K562 (cell line): ENCODE results near the gene PFKFB2. TPM values are rescaled to one million over a fixed set of nuclear protein-coding genes. Genes with fewer than 3 reads are reported as not detected.

Experiments
- ATAC-seq: fragments of 200-7000 bp; cut with Tn5 transposase; 3 replicates; pipeline ENCODE4 v1.9.1; 2020; ENCODE audit warnings: moderate library complexity
- BruUV-seq: library from RNA; stranded (reverse); fragments of 400-500 nt; replicated peaks from 2 replicates; lab custom pipeline; 2021; lab: Mats Ljungman, UMichigan
- CTCF ChIA-PET: fragments of 300-600 bp; formaldehyde crosslinking; extraction: SDS; loops from one replicate; lab custom pipeline; 2021; ENCODE audit warnings: low intra/inter-chr PET ratio; lab: Yijun Ruan, JAX
- POLR2A ChIA-PET: fragments of 300-600, 350-650 bp; sonication (Branson Sonifier 250); formaldehyde crosslinking; extraction: SDS; loops from one replicate; lab custom pipeline; 2021; ENCODE audit warnings: antibody characterized with exemption, inconsistent platforms; lab: Yijun Ruan, JAX
- DNase-seq, 4 experiments: peaks; one replicate each; pipeline versions ENCODE4 v3.0.0 to v3.0.0-alpha.2; 2011 to 2018; ENCODE audit warnings: low spot score in 3 of 4, mixed read lengths in 3 of 4; ENCODE audit errors: extremely low read depth in 1 of 4
- FAIRE-seq: peaks from 2 replicates; lab custom pipeline; 2011; peaks lifted over from hg19 to GRCh38; lab: Jason Lieb, UNC
- H2AFZ ChIP-seq: 2 replicates; pipeline ENCODE4 v1.6.0; 2011; ENCODE audit warnings: low read depth, low read length, control low read depth, inconsistent platforms
- H3K27ac ChIP-seq: fragments of 200-600 bp; 3 replicates; pipeline ENCODE4 v1.8.0; 2011; ENCODE audit warnings: low read depth, mild to moderate bottlenecking, control low read depth, inconsistent platforms, low read length, moderate library complexity, mixed read lengths; ENCODE audit errors: extremely low read depth
- H3K27me3 ChIP-seq, 2 experiments: fragments of 300-600 bp in 1 of 2; 2 replicates in 1 of 2; 3 replicates in 1 of 2; pipeline versions ENCODE4 v1.6.0 to v1.8.0; 2011; ENCODE audit warnings: inconsistent platforms in 2 of 2, low read length in 2 of 2, mild to moderate bottlenecking in 1 of 2, mixed read lengths in 1 of 2, moderate library complexity in 1 of 2; ENCODE audit not compliant: control insufficient read depth in 2 of 2, insufficient read depth in 2 of 2
- H3K36me3 ChIP-seq: fragments of 300-600 bp; 3 replicates; pipeline ENCODE4 v1.8.0; 2011; ENCODE audit warnings: mild to moderate bottlenecking, low read length, inconsistent platforms; ENCODE audit not compliant: control insufficient read depth, insufficient read depth
- H3K4me1 ChIP-seq, 2 experiments: fragments of 200-600 bp in 1 of 2; replicated peaks in 1 of 2; 2 replicates in 1 of 2; 3 replicates in 1 of 2; pipeline versions ENCODE4 v1.5.1 to v1.8.0; 2011; ENCODE audit warnings: inconsistent platforms in 2 of 2, low read length in 2 of 2, mild to moderate bottlenecking in 1 of 2, mixed read lengths in 1 of 2, moderate library complexity in 1 of 2; ENCODE audit not compliant: control insufficient read depth in 2 of 2, insufficient read depth in 2 of 2
- H3K4me2 ChIP-seq: 2 replicates; pipeline ENCODE4 v1.6.1; 2011; ENCODE audit warnings: low read length, control low read depth, inconsistent platforms, mixed read lengths; ENCODE audit not compliant: insufficient read depth
- H3K4me3 ChIP-seq: fragments of 200-600 bp; sonication (generic), shearing (Covaris generic); 2 replicates; pipeline ENCODE4 v1.5.1; 2016; ENCODE audit warnings: control low read depth, inconsistent platforms
- H3K79me2 ChIP-seq: fragments of 200-600 bp; 3 replicates; pipeline ENCODE4 v1.8.0; 2011; ENCODE audit warnings: low read length, inconsistent platforms; ENCODE audit not compliant: control insufficient read depth, insufficient read depth
- H3K9ac ChIP-seq, 2 experiments: 2 replicates each; pipeline versions ENCODE4 v1.6.0 to v1.6.1; 2011; ENCODE audit warnings: low read depth in 2 of 2, low read length in 2 of 2, control low read depth in 1 of 2, inconsistent platforms in 1 of 2, mild to moderate bottlenecking in 1 of 2, mixed read lengths in 1 of 2; ENCODE audit not compliant: insufficient read depth in 1 of 2
- H3K9me1 ChIP-seq: one replicate; pipeline ENCODE4 v1.6.0; 2011; ENCODE audit warnings: inconsistent platforms, mild to moderate bottlenecking, low read length, moderate library complexity; ENCODE audit not compliant: control insufficient read depth, insufficient read depth
- H3K9me3 ChIP-seq: replicated peaks from 2 replicates; pipeline ENCODE4 v1.5.1; 2011; ENCODE audit warnings: low read depth, low read length, inconsistent platforms; ENCODE audit not compliant: control insufficient read depth, insufficient read depth
- H4K20me1 ChIP-seq: replicated peaks from 2 replicates; pipeline ENCODE4 v1.6.1; 2011; ENCODE audit warnings: low read length, inconsistent platforms, mixed read lengths; ENCODE audit not compliant: control insufficient read depth, insufficient read depth
- WGBS: fragments of 100-300 bp; shearing (Covaris generic); methylation state at CpG from one replicate; pipeline ENCODE4 v1.1.6; 2016; ENCODE audit warnings: low coverage, mixed read lengths; ENCODE audit not compliant: insufficient coverage; ENCODE audit errors: missing lambda C conversion rate; 5-methylcytosine and 5-hydroxymethylcytosine counted together
- in situ Hi-C: fragments of 300-500 bp; cut with MboI; formaldehyde crosslinking; loops from 4 replicates; pipeline ENCODE4 v1.15.0; 2018; ENCODE audit warnings: inconsistent platforms, mixed read lengths
- intact Hi-C: fragments of 100-400 bp; cut with micrococcal nuclease; formaldehyde crosslinking; loops from 2 replicates; pipeline ENCODE4 v1.14.2; 2022
- polyA plus RNA-seq, 8 experiments: library from polyadenylated mRNA; depleted of rRNA in 4 of 8; stranded (reverse) in 5 of 8; unstranded in 3 of 8; fragments of >200 nt; fragmentation: Nextera tagmentation in 2 of 8; fragmentation: Illumina TruSeq in 1 of 8; extraction: Ambion mirVana in 2 of 8; extraction: Trizol in 1 of 8; gene quantifications; 2 replicates each; pipeline versions ENCODE4 v1.2.1 to v1.2.3, GENCODE V29; 2011 to 2014; ENCODE audit warnings: inconsistent platforms in 1 of 8, missing spikeins in 1 of 8
- total RNA-seq, 7 experiments: library from RNA; depleted of rRNA in 6 of 7; stranded (reverse); fragments of >200 nt in 6 of 7; fragmentation: Illumina TruSeq in 2 of 7; extraction: Trizol in 2 of 7; gene quantifications; 2 replicates each; pipeline versions ENCODE4 v1.2.1 to v1.2.3, GENCODE V29; 2011 to 2021; ENCODE audit warnings: low replicate concordance in 1 of 7
- TF ChIP-seq, protein P1 (sequence below), 3 experiments: fragments of 200-800 bp in 1 of 3; fragments of 250-450 bp in 1 of 3; fragments of 450-650 bp in 1 of 3; sonication (Bioruptor Pico) in 1 of 3; sonication (Bioruptor generic) in 1 of 3; formaldehyde crosslinking in 1 of 3; IDR thresholded peaks; 2 replicates each; pipeline versions ENCODE4 v1.6.1 to v1.8.0; 2016 to 2022; ENCODE audit warnings: mild to moderate bottlenecking in 2 of 3, missing genetic modification characterization in 2 of 3, missing compliant biosample characterization in 1 of 3, moderate library complexity in 1 of 3

The PFKFB2 gene
- total and polyA plus RNA-seq, 9 of the 15 experiments (the other 6 are each of a cell fraction or from before 2014, with no cell fraction given) = 6.9 to 26.0 (median 16.4) TPM

- Histone ChIP-seq H3K27ac (no peak overlapping the region), H3K9ac (no peak overlapping the region), H2AFZ (no peak overlapping the region), H3K4me3 (no peak overlapping the region), H3K9me1 (peaks cover 5% of the 10 kb centered on the region), H3K27me3 (no peaks in the 10 kb centered on the region), H3K9me3 (no peaks in the 10 kb centered on the region), H4K20me1 (no peaks in the 10 kb centered on the region), H3K4me2 (no peak overlapping the region), H3K79me2 (no peaks in the 10 kb centered on the region), H3K4me1 (no peaks in the 10 kb centered on the region; a peak in 2 of 5 replicates), H3K36me3 (peaks cover 65% of the 10 kb centered on the region)
- CTCF ChIA-PET = no interaction called here
- in situ Hi-C loops = no loop called here
- POLR2A ChIA-PET = interaction anchor here (0.6 to 2.8 kb wide), 3 partner anchors 10 to 503 kb away, joined by 3 to 9 read pairs (median 4); partner anchors contain the start of gene PFKFB2
- WGBS = 63% methylated on average over 5 of the region's 5 CpGs
- intact Hi-C loops = no loop called here
- TF ChIP-seq, protein P1, sequence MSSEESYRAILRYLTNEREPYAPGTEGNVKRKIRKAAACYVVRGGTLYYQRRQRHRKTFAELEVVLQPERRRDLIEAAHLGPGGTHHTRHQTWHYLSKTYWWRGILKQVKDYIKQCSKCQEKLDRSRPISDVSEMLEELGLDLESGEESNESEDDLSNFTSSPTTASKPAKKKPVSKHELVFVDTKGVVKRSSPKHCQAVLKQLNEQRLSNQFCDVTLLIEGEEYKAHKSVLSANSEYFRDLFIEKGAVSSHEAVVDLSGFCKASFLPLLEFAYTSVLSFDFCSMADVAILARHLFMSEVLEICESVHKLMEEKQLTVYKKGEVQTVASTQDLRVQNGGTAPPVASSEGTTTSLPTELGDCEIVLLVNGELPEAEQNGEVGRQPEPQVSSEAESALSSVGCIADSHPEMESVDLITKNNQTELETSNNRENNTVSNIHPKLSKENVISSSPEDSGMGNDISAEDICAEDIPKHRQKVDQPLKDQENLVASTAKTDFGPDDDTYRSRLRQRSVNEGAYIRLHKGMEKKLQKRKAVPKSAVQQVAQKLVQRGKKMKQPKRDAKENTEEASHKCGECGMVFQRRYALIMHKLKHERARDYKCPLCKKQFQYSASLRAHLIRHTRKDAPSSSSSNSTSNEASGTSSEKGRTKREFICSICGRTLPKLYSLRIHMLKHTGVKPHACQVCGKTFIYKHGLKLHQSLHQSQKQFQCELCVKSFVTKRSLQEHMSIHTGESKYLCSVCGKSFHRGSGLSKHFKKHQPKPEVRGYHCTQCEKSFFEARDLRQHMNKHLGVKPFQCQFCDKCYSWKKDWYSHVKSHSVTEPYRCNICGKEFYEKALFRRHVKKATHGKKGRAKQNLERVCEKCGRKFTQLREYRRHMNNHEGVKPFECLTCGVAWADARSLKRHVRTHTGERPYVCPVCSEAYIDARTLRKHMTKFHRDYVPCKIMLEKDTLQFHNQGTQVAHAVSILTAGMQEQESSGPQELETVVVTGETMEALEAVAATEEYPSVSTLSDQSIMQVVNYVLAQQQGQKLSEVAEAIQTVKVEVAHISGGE (CRISPR knock-in tag; IDR thresholded peaks at IDR 0.05) = no peak
- no TSS peak for BruUV-seq
- FAIRE-seq (no peak), ATAC-seq (no peak), DNase-seq (no peak)
Observed at GRCh38 chr1:207063014-207063413, 9.9 kb downstream of the PFKFB2 start.
